Stimulated activated CD4-positive, alpha-beta T cell treated with anti-CD3 and anti-CD28 coated beads, Interleukin-2, amount 100 ng/mL, for 48 hours (primary cell): ENCODE results near the gene NHSL2.
A peak's percentile ranks its signal among the peaks of the same experiment; 100 is the strongest.

ENCODE experiments used
- DNase-seq, 2 donors: peaks; one replicate each; pipeline ENCODE4 v3.0.0-alpha.2; 2020

NHSL2 gene

DNA sequence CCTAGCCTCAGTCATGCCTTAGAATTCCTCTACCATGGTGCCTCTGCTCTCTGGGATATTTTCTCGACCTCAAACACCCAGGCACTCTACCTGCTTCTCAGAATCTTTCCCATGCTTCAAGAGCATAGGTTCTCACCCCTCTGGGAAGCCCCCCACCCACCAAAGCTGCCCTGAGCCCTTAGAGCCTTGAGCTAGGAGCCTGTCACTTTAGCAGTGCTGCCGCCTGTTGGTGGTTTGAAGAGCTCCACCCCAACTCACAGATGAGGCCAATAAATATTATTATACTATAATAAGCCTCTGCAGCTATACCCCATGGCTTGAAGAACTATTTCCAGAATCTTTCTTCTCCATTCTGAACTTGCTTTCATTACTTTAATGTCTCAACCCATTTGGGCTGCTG lies 111.3 kb downstream of the NHSL2 start:
- DNase-seq = peak in 1 of 2 donors; percentile 16

DNA sequence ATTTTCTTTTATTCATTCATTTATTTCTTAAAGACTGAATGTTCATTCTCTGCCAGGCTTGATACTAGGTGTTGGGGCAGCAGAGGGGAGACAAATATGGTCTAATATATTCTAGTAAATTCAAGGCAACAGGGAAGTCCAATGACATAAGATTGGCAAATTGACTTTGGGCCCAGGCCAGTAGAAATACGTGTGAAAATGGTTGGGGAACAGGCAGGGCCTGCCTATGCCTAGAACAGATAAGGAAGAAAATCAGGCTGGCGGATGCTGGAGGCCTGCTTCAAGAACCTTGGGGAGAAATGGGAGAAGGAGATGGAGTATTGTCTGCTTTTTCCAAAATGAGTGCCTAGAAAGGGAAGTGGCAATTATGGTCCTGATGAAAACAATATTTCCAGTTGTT lies 112.4 kb downstream of the NHSL2 start:
- DNase-seq = no peak

DNA sequence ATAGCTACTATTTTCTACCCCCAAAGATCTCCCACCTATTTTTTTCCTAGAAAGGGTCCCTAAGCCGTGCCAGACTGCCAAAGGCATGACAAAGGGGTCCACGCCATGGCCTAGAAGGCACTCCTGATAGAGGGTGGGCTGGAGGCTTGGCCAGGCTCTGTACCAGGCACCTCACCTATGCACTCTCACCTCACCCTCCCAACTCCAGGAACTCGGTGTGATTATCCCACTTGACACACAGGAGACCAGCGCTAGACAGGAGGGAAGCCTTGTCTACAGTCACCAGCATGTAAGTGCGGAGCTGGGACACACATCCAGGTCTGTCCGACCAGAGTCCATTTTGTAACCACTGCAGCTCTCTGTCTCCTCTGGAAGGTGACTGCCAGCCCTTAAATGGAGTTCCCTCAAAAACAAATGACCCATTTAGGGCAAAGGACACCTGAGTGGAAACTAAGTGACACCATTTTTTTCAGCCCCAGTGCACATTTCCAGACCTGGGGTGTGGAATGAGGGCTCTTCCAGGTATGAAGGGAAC lies 114.7 kb downstream of the NHSL2 start:
- DNase-seq = no peak

DNA sequence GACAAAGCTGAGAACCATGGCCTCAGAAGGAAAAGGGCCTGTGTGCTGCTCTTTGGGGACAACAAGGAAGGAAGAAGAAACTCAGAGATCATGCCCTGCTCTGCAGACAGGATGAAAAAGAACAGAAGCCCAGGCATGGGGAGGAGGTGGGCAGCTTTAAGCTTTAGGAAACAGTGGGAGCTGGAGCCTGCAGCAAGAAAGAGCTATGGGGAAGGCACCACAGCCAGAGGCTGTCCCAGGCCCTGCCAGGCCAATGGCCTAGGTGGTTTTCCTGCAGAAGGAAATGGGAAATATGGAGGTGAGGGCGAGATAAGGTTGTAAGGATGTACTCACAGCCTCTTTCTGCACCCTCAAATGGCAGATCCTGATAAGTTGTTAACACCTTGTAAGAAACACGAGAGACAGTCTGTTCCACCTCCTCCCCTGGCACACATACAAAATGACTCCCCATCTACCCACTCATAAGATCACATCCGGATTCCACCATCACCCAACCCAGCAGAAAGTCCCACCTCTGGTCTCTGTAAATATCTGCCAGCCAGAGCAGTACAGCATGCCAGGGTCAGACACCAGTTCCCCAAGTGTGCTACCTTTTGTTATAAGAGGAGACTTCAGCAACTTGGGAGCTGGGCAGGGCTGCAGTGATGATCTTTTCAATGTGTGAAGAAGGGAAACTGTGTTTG lies 115.8 kb downstream of the NHSL2 start:
- DNase-seq = no peak

DNA sequence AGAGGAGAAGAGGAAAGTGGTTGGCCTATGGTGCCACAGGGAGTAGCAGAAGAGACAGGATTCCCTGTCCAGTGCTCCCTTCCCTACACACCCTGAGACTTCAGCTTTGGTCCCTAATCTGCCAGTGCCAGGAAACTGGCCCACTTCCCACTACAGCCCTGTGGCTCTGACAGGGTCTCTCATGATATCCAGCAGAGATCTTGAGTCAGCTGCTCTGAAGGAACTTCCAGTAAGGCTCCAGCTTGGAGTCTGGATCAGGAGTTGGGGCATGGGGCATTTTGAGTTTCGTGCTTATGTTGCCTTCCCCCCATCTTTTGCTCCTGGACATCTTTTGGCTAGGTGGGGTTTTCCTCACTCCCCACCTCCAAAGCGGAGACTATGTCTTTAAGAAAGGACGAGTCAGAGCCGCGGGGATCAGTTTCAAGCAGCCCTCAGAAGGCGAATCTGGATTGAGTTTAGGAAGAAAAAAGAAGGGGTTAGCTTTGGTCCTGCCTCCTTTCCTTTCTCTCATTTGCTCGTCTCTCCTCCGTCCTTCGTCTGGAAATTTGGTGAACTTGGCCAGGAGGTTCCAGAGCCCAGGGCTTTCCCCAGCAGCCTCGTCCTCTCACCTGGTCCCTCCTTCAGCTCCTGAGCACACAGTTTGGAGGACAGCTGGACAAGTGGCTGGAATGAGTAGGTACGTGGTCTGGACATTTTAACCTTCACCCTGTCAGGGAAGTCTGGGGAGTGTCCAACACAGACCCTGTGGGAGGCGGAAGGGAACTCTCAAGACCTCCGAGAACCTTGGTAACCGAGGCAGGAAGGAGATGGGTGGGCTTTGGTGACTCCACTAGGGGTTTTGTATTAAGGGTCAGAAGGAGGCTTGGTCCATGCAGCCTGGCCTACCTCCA lies 116.6 kb downstream of the NHSL2 start:
- no peak for DNase-seq

DNA sequence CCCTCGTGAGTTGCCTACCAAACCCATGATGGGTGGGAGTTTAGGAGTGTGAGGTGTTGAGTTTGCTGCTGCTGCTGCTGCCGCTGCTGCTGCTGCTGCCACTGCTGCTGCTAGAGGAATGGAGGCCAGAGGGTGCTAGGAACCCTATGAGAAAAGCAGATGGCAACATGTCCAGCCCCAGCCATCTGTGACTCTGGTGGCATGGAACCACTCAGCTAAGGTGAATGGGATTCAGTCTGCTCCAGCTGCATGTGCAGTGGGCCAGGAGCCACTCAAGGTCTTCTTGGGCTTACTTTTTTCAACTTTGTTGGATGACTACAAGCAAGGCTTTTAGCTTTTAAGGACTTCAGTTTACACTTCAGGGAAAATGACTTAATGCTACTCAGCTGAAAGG lies 117.3 kb downstream of the NHSL2 start:
- no peak for DNase-seq

DNA sequence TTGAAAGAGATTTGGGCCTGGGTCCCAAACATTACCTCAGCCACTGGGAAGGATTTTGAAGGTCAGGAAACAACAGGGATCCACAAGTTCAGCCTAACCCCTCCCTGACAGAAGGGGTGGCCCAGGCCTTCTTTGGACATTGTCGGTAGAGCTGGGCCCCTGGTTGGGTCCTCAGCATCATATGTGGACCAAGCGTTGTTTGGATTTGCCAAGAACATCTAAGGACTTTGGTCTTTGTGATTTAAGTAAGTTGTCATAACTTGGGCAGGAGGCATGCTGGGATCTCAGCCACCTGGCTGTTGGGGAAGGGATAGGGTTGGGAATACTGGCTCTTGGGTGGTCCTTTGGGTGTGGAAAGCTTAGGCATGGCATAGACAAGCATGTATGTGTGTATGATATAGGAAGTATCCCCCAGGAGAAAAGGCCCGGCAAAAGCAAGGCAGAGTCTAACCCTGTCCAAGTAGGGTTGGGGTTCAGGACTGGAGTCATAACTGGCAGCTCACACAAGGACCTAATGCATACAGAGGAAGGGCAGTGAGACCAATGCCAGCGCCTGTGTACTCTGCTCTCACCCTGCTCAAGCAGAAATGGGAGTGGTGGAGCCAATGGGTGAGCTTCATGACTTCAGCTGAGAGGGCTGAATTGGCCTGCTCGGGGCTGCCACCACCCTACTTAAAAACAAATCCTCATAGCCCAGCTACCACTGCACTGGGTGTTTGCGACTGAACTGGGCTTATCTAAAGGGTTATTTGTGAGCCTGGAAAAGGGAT lies 118.2 kb downstream of the NHSL2 start:
- DNase-seq = no peak

DNA sequence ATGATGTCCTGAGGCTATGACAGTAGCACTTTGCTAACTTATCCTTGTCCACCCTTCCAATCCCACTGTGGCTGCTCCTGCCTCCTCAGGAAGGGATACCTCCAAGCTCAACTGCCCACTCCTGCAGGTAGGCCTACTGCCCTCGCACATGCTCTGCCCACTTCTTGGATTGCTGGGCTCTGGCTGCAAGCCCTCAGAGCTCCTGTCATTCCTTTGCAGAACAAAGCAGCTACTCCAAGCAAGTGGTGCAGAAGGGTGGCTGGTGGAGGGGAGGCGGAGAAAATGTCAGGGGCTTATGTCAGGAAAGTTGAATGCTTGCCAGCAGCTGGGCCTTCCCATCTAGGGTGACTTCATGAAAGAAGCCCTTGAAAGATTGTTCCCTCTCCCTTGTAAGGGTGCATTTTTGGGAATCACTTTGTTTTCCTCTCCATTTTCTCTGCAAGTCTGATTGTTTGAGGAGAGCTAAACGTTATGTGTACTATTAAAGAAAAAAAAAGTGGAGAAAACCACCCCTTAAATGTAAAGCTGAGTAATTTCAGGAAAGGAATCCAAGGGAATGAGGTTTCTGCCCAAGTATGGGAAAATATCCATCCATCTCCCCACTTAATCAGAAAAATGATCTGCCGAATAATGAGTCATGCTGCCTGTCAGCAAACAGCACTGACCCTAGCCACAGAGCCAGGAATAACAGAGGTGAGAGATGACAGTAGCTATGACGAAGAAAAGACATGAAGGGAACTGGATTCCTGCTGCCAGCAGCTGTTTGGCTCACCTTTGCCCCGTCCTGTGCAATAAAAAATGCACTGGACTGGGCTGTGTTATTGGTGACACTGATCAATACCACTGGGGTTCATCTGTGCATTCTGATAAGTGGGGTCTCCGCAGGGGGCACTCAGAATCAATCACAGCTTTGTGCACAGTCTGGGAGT lies 119.1 kb downstream of the NHSL2 start:
- no peak for DNase-seq

DNA sequence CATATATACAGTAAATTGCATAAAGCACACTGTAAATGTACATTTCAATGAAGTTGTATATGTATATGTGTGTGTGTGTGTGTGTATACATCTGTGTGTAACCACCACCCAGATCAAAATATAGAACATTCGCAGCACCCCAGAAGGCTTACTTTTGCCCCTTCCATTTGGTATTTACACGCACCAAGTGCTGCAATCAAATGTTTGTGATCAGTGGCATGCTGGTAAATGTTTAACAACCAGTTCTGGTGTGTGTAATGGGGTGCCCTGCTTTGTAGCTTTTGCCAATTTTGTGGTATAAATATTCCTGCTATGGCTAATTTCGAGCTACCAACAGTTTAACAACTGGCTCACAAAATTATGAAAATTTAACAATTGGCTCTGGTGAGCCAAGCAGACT lies 119.8 kb downstream of the NHSL2 start:
- no peak for DNase-seq

DNA sequence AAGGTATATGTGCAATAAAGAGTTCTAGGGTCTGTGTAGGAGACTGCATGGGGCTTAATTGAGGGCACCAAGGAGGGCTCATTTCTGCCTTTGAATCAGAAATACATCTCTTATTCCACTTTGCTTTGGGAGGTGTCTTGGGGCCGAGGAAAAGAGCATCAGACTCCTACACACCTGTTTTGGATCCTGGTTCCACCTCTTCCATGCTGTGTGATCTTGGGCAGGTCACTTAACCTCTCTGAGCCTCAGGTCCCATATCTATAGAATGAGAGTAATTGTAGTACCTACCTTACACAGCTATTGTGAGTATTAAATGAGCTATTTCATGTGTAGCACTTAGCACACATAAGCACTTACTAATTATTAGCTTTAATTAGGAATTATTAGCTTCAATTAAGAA lies 120.5 kb downstream of the NHSL2 start:
- DNase-seq = no peak

DNA sequence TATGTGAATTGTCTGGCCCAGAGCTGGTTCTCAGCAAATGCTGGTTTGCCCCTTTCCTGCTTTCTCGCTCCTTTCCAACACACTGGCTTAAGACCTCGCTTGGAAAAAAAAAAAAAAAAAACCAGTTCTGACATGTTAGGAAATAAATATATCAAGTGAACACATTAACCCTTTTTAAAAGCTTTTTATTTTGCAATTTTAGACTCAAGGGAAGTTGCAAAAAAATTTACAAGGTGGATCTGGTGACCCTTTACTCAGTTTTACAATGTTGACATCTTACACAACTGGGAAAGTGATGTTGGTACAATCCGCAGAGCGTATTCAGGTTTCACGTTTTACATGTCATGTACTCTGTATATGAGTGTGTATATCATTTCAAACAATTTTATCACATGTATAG lies 121.0 kb downstream of the NHSL2 start:
- DNase-seq = no peak

DNA sequence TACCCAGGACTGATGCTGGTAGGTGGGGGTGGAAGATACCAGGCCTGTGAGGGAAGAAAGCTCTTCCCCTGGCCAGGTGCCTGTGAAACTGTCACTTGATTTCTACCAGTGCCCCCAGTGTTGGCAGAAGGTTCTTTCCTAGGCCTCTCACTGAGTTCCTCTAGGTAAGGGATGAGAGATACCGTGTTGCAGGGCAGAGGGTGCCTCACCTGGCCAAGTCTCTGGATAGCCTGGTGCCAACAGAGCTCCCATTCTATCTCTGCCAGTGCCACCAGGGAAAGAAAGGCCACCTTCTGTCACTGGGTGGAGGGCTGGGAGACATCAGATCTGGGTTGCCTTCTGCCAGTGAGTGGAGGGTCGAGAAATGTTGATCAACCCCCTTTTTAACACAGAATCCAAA lies 127.0 kb downstream of the NHSL2 start:
- DNase-seq = no peak

DNA sequence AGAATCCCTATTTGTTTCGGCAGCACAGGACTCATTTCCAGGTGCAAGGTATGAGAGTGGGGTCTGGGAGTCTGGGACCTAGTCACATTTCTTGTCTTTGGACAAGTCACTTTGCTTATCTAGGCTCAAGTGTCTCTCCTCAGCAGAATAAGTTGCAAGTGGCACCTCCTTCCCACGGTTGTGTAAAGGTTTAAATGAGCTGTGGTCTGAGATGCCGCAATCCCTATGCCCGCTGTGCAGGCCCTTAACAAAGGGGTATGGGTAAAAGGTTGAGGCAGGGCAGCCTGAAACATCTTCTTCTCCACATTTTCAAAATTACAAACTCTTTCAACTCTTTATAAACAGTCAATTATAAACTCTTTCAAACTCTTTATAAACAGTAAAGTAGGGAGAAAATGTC lies 127.4 kb downstream of the NHSL2 start:
- DNase-seq = no peak

DNA sequence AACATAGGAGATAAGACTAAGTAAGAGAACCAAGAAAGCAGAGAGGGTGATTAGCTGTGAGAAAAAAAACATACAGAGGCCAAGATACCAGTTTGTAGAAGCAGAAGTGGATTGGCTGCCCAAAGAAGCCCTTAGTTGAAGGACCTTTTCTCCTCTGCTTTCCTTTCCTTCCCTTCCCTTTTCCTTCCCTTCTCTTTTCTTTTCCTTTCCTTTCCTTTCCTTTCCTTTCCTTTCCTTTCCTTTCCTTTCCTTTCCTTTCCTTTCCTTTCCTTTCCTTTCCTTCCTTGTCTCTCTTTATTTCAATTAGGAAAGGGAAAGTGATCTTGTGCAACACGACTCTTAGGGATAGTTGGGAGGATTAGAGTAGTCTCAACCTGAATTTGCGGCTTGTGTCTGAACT lies 128.2 kb downstream of the NHSL2 start:
- DNase-seq = no peak

DNA sequence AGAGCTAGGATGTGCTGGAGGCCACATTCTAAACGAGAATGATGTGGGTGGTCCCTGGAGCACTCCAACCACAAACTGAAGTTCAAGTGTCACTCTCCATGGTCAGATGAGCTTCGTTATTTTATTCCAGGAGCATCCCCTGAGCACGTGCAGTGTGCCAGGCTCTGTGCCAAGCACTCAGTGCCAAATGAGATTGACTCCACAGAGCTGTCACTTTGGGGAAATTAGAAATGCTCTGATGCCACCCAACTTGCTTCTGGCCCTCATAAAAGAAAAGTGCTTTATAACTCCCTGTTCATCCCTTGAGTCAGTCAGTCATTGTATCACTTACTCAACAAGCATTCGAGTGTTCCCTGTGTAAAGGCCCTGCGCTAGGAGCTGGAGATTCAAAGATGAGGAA lies 129.9 kb downstream of the NHSL2 start:
- DNase-seq = no peak

DNA sequence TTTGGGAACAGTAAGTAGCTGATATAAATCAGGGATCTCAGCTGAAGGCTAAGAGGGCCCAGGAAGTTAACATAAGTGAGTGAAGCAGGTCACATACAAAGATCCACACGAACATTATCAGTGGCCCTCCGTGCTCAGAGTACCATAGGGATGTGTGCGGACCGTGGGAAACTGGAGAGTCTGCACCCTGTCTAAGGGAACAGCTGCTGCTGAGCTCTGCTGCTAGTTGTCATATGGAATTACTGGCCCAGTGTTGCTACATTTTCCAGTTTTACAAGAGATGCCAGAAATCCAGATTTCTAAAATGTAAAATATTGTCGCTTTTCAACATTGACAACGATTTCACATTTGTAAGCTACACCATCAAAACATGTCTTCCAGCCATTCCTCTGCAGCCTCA lies 130.5 kb downstream of the NHSL2 start:
- DNase-seq = no peak

DNA sequence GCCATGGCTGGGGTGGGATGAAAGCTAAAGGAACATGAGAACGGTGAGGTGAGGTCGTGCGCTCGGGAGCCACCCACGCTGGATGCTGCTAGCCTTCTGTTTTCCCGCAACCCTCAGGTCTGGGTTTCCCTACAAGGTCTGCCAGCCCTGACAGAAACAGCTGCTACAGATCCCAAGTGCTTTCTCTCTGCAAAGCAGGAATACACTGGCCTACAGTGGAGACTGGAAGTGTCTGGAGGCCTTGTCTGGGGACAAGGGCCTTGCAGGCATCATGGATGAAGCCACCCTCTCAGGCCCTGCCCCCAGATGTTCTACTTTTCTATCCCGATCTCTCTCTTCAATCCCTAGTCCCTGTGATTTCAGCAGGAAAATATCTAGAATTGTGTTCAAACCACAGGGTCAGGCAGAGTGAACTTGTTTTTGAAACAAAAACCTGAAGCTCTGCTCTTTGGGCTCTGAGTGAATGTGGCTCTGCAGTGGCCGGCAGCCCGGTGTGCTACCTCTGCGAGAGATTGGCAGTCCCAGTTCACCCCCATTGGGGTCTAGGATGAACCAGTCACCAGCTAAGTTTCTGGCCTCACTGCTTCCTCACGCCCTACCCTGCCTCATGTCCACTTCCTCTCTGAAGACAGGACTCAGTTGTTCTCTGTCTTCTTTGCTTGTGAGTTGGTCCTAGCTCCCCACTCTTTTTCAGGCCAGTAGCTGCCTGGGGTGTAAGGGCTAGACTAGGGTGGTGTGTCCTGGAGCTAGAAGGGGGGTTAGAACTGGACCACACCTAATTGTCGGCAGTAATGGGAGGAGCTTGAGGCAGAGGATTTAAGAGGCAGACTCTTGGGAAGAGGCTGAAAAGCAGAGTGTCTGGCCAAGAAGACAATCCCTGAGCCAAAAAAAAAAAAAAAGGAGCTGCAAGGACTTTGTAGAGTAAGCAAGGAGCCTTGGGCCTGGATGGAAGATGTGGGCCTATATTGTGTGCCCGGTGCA lies 131.5 kb downstream of the NHSL2 start:
- DNase-seq = no peak

DNA sequence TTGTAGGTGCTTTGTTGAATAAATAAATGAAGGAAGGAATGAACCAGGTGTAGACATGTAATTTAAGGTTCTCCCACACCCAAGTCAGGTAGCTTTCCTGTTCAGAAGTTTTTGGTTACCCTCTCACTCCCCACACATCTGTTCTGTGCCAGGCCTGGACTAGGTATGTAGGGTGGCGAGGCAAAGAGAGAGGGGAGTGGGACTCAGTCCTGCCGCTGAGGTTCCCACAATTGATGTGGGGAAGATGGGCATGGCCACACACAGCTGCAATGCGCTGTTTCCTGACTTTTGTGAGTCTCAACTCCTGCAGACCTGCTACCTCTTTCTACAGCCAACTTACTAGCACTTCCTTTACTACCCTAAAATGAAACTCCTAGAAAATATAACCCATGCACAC lies 132.2 kb downstream of the NHSL2 start:
- DNase-seq = no peak

DNA sequence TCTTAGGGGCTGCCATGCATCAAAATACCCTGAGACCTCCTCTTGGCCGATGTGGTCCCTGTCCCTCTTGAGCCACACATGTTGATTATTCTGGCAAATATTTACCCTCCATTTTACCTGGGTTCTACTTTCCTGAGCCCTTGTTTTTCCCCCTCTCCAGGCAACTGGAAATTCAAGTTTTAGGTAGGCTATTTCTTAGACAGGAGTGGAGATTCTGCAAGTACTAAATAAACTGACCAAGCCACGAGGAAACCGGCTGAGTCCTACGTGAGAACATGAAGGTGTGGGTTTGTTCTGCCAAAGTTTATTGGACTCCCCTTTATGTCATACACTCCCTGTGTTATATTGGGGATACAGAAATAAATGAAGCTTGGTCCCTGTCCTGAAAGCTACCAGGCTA lies 133.0 kb downstream of the NHSL2 start:
- DNase-seq = no peak

DNA sequence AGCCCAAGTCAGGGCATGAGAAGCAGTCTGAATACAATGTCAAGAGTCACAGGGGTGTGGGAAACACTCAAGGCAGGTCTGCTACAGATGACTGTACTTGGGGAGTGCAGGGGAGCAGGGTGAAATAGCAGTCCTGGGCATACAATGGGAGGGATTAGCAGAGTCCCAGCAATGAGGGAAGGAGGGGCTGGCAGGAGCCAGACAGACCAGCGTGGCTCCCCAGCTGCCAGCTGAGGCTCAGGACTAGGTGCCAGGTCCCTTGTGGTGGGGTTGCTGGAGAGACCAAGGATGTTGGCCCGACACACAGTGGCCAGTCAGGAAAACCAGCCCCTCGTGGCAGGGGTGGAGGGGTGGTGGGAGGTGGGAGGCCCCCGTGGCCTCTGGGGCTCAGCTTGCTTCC lies 134.5 kb downstream of the NHSL2 start:
- no peak for DNase-seq
